Kidney epithelial cell (primary cell): Measurements from ENCODE around the gene PHLDB3. TPM values are rescaled to one million over a fixed set of nuclear protein-coding genes. Genes with fewer than 3 reads are reported as not detected.
"Not testable (repeated sequence)": the region's sequence is repeated elsewhere in the genome, so short reads cannot be mapped to it uniquely, and the experiment has no call there.

Source experiments
- DNase-seq: peaks from one replicate; pipeline ENCODE4 v3.0.0-alpha.2; 2010; ENCODE audit warnings: low read depth
- H3K27me3 ChIP-seq: 2 replicates; pipeline ENCODE4 v1.6.0; 2011; ENCODE audit warnings: low read length; ENCODE audit not compliant: control insufficient read depth, insufficient read depth
- H3K36me3 ChIP-seq: 2 replicates; pipeline ENCODE4 v1.5.1; 2011; ENCODE audit warnings: low read length; ENCODE audit not compliant: control insufficient read depth, insufficient read depth
- H3K4me3 ChIP-seq: 2 replicates; pipeline ENCODE4 v1.5.1; 2011; ENCODE audit warnings: low read depth, mild to moderate bottlenecking, control low read depth, low read length
- CTCF ChIP-seq: IDR thresholded peaks from 2 replicates; pipeline ENCODE4 v1.5.1; 2011; ENCODE audit warnings: mild to moderate bottlenecking, moderate library complexity, low read length, control low read depth, inconsistent platforms; ENCODE audit not compliant: insufficient read depth, poor library complexity, severe bottlenecking
- total RNA-seq: library from RNA; depleted of rRNA; stranded (reverse); fragments of >200 nt; gene quantifications from 2 replicates; pipeline ENCODE4 v1.2.3, GENCODE V29; 2015

PHLDB3 gene
- total RNA-seq, 1 donor from 2014 or later = 15.8 TPM

GRCh38 chr19:43438291-43439031 lies 66.1 kb downstream of the PHLDB3 start:
- no peak for TF ChIP-seq CTCF
- no peak overlapping the region for H3K4me3 ChIP-seq
- no peaks in the 10 kb centered on the region for H3K27me3 ChIP-seq
- DNase-seq = no peak
- H3K36me3 ChIP-seq = no peaks in the 10 kb centered on the region

DNA sequence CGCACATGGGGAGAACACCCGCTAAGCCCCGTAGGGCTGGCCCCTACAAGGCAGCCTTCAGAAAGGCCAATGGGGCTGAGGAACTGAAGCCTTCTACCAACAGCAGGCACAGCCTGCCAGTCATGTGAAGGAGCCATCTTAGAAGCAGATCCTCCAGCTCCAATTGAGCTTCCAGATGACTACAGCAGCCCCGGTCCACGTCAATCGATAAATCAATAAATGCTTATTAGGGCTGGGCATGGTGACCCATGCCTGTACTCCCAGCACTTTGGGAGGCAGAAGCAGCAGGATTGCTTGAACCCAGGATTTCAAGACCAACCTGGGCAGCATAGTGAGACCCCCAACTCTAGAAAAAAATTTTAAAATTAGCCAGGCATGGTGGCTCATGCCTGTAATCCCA lies 66.8 kb downstream of the PHLDB3 start:
- Histone ChIP-seq H3K4me3 (no peak overlapping the region), H3K27me3 (no peaks in the 10 kb centered on the region), H3K36me3 (no peaks in the 10 kb centered on the region)
- no peak for TF ChIP-seq CTCF
- DNase-seq = no peak

DNA sequence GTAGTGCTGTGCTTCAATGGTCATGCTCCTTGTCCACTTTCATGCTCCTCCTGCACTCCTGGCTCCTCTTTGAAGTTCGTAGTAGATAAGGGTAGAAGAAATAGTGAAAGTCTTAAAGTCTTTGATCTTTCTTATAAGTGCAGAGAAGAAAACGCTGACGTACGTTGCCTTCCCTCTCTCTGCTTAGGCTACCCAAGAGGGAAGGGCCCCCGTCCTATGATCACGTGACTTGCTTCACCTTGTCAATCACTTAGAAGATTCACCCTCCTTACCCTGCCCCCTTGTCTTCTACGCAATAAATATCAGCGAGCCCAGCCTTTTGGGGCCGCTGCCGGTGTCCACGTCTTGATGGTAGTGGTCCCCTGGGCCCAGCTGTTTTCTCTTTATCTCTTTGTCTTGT lies 67.3 kb downstream of the PHLDB3 start:
- H3K27me3 ChIP-seq, H3K4me3 ChIP-seq, DNase-seq, H3K36me3 ChIP-seq: not testable (repeated sequence)

GRCh38 chr19:43435775-43436174 lies 68.8 kb downstream of the PHLDB3 start:
- DNase-seq = no peak
- Histone ChIP-seq H3K36me3 (no peaks in the 10 kb centered on the region), H3K27me3 (no peaks in the 10 kb centered on the region), H3K4me3 (no peak overlapping the region)
- TF ChIP-seq CTCF = no peak

DNA sequence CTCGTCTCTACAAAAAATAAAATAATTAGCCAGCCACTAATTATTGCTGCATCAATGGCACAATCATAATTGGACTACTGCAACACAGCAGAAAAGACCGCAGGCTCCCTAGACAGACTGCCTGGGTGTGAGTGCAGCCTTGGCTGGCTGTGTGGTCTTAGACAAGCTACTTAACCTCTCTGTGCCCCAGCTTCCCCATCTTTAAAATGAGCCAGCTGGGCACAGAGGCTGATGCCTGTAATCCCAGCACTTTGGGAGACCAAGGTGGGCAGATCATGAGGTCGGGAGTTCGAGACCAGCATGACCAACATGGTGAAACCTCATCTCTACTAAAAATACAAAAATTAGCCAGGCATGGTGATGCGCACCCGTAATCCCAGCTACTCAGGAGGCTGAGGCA lies 70.9 kb downstream of the PHLDB3 start:
- Histone ChIP-seq H3K36me3 (no peaks in the 10 kb centered on the region), H3K27me3 (no peaks in the 10 kb centered on the region), H3K4me3 (no peak overlapping the region)
- no peak for DNase-seq
- no peak for TF ChIP-seq CTCF

- Histone ChIP-seq H3K27me3 (no peaks in the 10 kb centered on the region), H3K36me3 (no peaks in the 10 kb centered on the region), H3K4me3 (no peak overlapping the region)
- DNase-seq = no peak
- no peak for TF ChIP-seq CTCF
Measured at GRCh38 chr19:43433358-43433673, 71.2 kb downstream of the PHLDB3 start.
